HepG2 (cell line): ENCODE measurements around the gene FAM149A. TPM values are rescaled to one million over a fixed set of nuclear protein-coding genes. Genes with fewer than 3 reads are reported as not detected.

Source experiments
- ELF4 ChIP-seq: sonication (generic); formaldehyde crosslinking; IDR thresholded peaks from 2 replicates; pipeline ENCODE4 v1.5.0; 2020; ENCODE audit warnings: missing genetic modification reagents, mild to moderate bottlenecking, moderate library complexity, borderline replicate concordance
- HDAC2 ChIP-seq: sonication (generic); formaldehyde crosslinking; IDR thresholded peaks from 2 replicates; pipeline ENCODE4 v1.4.0; 2020; ENCODE audit warnings: missing genetic modification reagents
- HOXA3 ChIP-seq: sonication (generic); formaldehyde crosslinking; IDR thresholded peaks from 2 replicates; pipeline ENCODE4 v1.5.0; 2020; ENCODE audit warnings: missing genetic modification reagents
- IKZF1 ChIP-seq: fragments of 450-650 bp; IDR thresholded peaks from 2 replicates; pipeline ENCODE4 v1.7.1; 2016
- PHF20 ChIP-seq: sonication (generic); formaldehyde crosslinking; IDR thresholded peaks from 2 replicates; pipeline ENCODE4 v1.5.0; 2020; ENCODE audit warnings: mild to moderate bottlenecking, missing genetic modification reagents
- SMAD3 ChIP-seq: sonication (generic); formaldehyde crosslinking; IDR thresholded peaks from 2 replicates; pipeline ENCODE4 v1.4.0; 2020; ENCODE audit warnings: missing genetic modification reagents
- ZFX ChIP-seq: sonication (generic); formaldehyde crosslinking; IDR thresholded peaks from 2 replicates; pipeline ENCODE4 v1.4.0; 2020; ENCODE audit warnings: mild to moderate bottlenecking, low read depth, missing genetic modification reagents, moderate library complexity
- polyA plus RNA-seq, 8 experiments: library from polyadenylated mRNA; depleted of rRNA in 3 of 8; stranded (reverse) in 7 of 8; unstranded in 1 of 8; fragments of >200 nt; fragmentation: Illumina TruSeq in 4 of 8; extraction: Trizol in 4 of 8; gene quantifications; 2 replicates each; pipeline versions ENCODE4 v1.2.1 to v1.2.3, GENCODE V29; 2011 to 2016; ENCODE audit warnings: low read depth in 4 of 8, missing spikeins in 1 of 8, mixed read lengths in 1 of 8; ENCODE audit not compliant: insufficient read depth in 1 of 8
- total RNA-seq, 5 experiments: library from RNA; depleted of rRNA; stranded (reverse); fragments of >200 nt; fragmentation: Illumina TruSeq; extraction: Trizol; gene quantifications; 2 replicates each; pipeline ENCODE4 v1.2.3, GENCODE V29; 2016; ENCODE audit warnings: low read depth in 1 of 5
- TF ChIP-seq, protein P1 (sequence below): sonication (generic); formaldehyde crosslinking; IDR thresholded peaks from 2 replicates; pipeline ENCODE4 v1.4.0; 2020; ENCODE audit warnings: mild to moderate bottlenecking, low read depth, missing genetic modification reagents
- TF ChIP-seq, protein P2 (sequence below): sonication (generic); formaldehyde crosslinking; IDR thresholded peaks from 2 replicates; pipeline ENCODE4 v1.4.0; 2020; ENCODE audit warnings: mild to moderate bottlenecking, missing genetic modification reagents
- TF ChIP-seq, protein P3 (sequence below): sonication (generic); formaldehyde crosslinking; IDR thresholded peaks from 2 replicates; pipeline ENCODE4 v1.8.0; 2022; ENCODE audit warnings: missing genetic modification reagents, mild to moderate bottlenecking, inconsistent platforms, borderline replicate concordance
- TF ChIP-seq, protein P4 (sequence below): sonication (generic); formaldehyde crosslinking; IDR thresholded peaks from 2 replicates; pipeline ENCODE4 v1.8.1; 2022; ENCODE audit warnings: mild to moderate bottlenecking, missing genetic modification reagents
- TF ChIP-seq, protein P5 (sequence below): sonication (generic); formaldehyde crosslinking; IDR thresholded peaks from 2 replicates; pipeline ENCODE4 v1.4.0; 2020; ENCODE audit warnings: missing genetic modification reagents
- TF ChIP-seq, protein P6 (sequence below): sonication (generic); formaldehyde crosslinking; IDR thresholded peaks from 2 replicates; pipeline ENCODE4 v1.8.0; 2023; ENCODE audit warnings: mild to moderate bottlenecking, missing genetic modification reagents
- TF ChIP-seq, protein P7 (sequence below): sonication (generic); formaldehyde crosslinking; IDR thresholded peaks from 2 replicates; pipeline ENCODE4 v1.4.0; 2020; ENCODE audit warnings: missing genetic modification reagents, borderline replicate concordance

Gene FAM149A
- total and polyA plus RNA-seq, 2 of the 13 experiments (the other 11 are each of a cell fraction or from before 2014, with no cell fraction given) = not detected

DNA sequence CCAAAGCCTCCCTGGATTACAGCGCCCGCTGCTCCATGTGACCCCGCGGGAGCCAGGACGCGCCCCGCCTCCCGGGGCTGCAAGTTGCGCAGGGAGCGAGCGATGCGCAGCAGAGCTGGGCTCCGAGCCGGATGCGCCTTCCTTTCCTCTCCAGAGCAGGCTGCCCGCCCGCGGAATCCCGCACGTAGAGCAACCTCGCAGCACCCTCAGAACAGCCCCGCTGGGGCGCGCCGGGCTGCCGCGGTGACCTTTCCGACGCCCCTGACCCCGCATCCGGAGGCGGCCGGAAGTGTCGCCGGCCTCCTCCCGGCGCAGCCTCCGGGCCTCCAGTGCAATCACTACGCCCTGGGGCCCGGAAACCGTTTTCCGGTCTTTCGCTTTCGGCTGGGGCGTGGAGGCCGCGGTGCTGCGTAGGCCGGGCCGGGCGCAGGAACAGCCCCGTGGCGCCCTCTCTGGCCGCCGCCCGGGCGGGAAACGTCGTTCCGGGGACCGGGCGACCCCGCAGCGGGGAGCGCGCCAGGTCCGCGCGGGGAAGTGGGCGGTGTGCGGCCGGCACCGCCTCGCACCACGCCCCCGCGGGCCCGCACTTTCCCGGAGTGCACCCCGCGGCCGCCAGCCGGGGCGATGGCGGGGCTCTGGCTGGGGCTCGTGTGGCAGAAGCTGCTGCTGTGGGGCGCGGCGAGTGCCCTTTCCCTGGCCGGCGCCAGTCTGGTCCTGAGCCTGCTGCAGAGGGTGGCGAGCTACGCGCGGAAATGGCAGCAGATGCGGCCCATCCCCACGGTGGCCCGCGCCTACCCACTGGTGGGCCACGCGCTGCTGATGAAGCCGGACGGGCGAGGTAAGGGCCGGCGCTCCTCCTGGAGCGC, 86.9 kb downstream of the FAM149A start, which contains the start of gene CYP4V2 (continued):
- TF ChIP-seq, protein P1, sequence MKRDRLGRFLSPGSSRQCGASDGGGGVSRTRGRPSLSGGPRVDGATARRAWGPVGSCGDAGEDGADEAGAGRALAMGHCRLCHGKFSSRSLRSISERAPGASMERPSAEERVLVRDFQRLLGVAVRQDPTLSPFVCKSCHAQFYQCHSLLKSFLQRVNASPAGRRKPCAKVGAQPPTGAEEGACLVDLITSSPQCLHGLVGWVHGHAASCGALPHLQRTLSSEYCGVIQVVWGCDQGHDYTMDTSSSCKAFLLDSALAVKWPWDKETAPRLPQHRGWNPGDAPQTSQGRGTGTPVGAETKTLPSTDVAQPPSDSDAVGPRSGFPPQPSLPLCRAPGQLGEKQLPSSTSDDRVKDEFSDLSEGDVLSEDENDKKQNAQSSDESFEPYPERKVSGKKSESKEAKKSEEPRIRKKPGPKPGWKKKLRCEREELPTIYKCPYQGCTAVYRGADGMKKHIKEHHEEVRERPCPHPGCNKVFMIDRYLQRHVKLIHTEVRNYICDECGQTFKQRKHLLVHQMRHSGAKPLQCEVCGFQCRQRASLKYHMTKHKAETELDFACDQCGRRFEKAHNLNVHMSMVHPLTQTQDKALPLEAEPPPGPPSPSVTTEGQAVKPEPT (CRISPR knock-in tag) = peak; percentile 35; the same call in 1 of the 2 replicates
- TF ChIP-seq ELF4 (CRISPR knock-in tag) (no peak), HDAC2 (CRISPR knock-in tag) (peak; percentile 68), HOXA3 (CRISPR knock-in tag) (peak; percentile 80), ZFX (CRISPR knock-in tag) (peak; percentile 94), SMAD3 (peak; percentile 17; the same call in 1 of the 2 replicates), PHF20 (CRISPR knock-in tag) (peak; percentile 74), IKZF1 (no peak)
- TF ChIP-seq, protein P2, sequence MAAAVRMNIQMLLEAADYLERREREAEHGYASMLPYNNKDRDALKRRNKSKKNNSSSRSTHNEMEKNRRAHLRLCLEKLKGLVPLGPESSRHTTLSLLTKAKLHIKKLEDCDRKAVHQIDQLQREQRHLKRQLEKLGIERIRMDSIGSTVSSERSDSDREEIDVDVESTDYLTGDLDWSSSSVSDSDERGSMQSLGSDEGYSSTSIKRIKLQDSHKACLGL = peak; percentile 55
- TF ChIP-seq, protein P3, sequence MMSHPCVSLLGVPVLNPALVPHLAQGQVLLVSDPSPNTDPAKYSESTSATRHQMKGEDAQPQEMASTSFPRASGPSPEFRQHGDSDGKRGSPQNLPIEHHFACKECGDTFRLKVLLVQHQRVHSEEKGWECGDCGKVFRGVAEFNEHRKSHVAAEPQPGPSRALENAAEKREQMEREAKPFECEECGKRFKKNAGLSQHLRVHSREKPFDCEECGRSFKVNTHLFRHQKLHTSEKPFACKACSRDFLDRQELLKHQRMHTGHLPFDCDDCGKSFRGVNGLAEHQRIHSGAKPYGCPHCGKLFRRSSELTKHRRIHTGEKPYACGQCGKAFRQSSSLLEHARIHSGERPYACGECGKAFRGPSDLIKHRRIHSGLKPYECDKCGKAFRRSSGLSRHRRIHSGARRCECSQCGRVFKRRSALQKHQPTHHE (CRISPR knock-in tag) = peak; percentile 94
- TF ChIP-seq, protein P4, sequence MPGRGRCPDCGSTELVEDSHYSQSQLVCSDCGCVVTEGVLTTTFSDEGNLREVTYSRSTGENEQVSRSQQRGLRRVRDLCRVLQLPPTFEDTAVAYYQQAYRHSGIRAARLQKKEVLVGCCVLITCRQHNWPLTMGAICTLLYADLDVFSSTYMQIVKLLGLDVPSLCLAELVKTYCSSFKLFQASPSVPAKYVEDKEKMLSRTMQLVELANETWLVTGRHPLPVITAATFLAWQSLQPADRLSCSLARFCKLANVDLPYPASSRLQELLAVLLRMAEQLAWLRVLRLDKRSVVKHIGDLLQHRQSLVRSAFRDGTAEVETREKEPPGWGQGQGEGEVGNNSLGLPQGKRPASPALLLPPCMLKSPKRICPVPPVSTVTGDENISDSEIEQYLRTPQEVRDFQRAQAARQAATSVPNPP (CRISPR knock-in tag) = peak; percentile 45; the same call in 1 of the 2 replicates
- TF ChIP-seq, protein P5, sequence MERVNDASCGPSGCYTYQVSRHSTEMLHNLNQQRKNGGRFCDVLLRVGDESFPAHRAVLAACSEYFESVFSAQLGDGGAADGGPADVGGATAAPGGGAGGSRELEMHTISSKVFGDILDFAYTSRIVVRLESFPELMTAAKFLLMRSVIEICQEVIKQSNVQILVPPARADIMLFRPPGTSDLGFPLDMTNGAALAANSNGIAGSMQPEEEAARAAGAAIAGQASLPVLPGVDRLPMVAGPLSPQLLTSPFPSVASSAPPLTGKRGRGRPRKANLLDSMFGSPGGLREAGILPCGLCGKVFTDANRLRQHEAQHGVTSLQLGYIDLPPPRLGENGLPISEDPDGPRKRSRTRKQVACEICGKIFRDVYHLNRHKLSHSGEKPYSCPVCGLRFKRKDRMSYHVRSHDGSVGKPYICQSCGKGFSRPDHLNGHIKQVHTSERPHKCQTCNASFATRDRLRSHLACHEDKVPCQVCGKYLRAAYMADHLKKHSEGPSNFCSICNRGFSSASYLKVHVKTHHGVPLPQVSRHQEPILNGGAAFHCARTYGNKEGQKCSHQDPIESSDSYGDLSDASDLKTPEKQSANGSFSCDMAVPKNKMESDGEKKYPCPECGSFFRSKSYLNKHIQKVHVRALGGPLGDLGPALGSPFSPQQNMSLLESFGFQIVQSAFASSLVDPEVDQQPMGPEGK (CRISPR knock-in tag) = peak; percentile 38; the same call in 1 of the 2 replicates
- TF ChIP-seq, protein P6, sequence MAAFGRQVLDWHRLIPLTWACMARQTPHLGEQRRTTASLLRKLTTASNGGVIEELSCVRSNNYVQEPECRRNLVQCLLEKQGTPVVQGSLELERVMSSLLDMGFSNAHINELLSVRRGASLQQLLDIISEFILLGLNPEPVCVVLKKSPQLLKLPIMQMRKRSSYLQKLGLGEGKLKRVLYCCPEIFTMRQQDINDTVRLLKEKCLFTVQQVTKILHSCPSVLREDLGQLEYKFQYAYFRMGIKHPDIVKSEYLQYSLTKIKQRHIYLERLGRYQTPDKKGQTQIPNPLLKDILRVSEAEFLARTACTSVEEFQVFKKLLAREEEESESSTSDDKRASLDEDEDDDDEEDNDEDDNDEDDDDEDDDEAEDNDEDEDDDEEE (CRISPR knock-in tag) = 0 out of 2 replicates have a peak, but pooled peaks have one; percentile 70
- TF ChIP-seq, protein P7, sequence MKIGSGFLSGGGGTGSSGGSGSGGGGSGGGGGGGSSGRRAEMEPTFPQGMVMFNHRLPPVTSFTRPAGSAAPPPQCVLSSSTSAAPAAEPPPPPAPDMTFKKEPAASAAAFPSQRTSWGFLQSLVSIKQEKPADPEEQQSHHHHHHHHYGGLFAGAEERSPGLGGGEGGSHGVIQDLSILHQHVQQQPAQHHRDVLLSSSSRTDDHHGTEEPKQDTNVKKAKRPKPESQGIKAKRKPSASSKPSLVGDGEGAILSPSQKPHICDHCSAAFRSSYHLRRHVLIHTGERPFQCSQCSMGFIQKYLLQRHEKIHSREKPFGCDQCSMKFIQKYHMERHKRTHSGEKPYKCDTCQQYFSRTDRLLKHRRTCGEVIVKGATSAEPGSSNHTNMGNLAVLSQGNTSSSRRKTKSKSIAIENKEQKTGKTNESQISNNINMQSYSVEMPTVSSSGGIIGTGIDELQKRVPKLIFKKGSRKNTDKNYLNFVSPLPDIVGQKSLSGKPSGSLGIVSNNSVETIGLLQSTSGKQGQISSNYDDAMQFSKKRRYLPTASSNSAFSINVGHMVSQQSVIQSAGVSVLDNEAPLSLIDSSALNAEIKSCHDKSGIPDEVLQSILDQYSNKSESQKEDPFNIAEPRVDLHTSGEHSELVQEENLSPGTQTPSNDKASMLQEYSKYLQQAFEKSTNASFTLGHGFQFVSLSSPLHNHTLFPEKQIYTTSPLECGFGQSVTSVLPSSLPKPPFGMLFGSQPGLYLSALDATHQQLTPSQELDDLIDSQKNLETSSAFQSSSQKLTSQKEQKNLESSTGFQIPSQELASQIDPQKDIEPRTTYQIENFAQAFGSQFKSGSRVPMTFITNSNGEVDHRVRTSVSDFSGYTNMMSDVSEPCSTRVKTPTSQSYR (CRISPR knock-in tag) = peak; percentile 16; the same call in 1 of the 2 replicates
